Activated T-cell treated with anti-CD3 and anti-CD28 coated beads for 48 hours (primary cell): Measurements from ENCODE around the gene FBH1.
A peak's percentile ranks its signal among the peaks of the same experiment; 100 is the strongest.
"Not testable (repeated sequence)": the region's sequence is repeated elsewhere in the genome, so short reads cannot be mapped to it uniquely, and the experiment has no call there.

ENCODE experiments used
- DNase-seq: peaks from one replicate; pipeline ENCODE4 v3.0.0-alpha.2; 2020; ENCODE audit warnings: low read depth

The FBH1 gene

GRCh38 chr10:5942001-5942400, 52.0 kb downstream of the FBH1 start:
- no peak for DNase-seq

- DNase-seq = no peak
Observed at GRCh38 chr10:5942474-5942873, 52.4 kb downstream of the FBH1 start.

- no peak for DNase-seq
Observed at GRCh38 chr10:5943536-5943935, 53.5 kb downstream of the FBH1 start.

- DNase-seq = no peak
Observed at GRCh38 chr10:5944389-5945189, 54.5 kb downstream of the FBH1 start.

GRCh38 chr10:5945190-5945509, 55.1 kb downstream of the FBH1 start:
- DNase-seq = no peak

GRCh38 chr10:5945561-5946418, 55.7 kb downstream of the FBH1 start:
- no peak for DNase-seq

- DNase-seq = not testable (repeated sequence)
Observed at GRCh38 chr10:5946419-5946775, 56.4 kb downstream of the FBH1 start.

GRCh38 chr10:5946786-5947185, 56.7 kb downstream of the FBH1 start:
- no peak for DNase-seq

GRCh38 chr10:5947471-5948207, 57.6 kb downstream of the FBH1 start:
- no peak for DNase-seq

- DNase-seq = no peak
Observed at GRCh38 chr10:5948208-5948585, 58.2 kb downstream of the FBH1 start.

- DNase-seq = peak; percentile 11
Observed at GRCh38 chr10:5949009-5949759, 59.1 kb downstream of the FBH1 start.

GRCh38 chr10:5951167-5951711, 61.2 kb downstream of the FBH1 start:
- no peak for DNase-seq

- no peak for DNase-seq
Observed at GRCh38 chr10:5951721-5952407, 61.8 kb downstream of the FBH1 start.

- no peak for DNase-seq
Observed at GRCh38 chr10:5952731-5953385, 62.8 kb downstream of the FBH1 start.

GRCh38 chr10:5953676-5954075, 63.6 kb downstream of the FBH1 start:
- no peak for DNase-seq

GRCh38 chr10:5956146-5956936, 66.3 kb downstream of the FBH1 start:
- no peak for DNase-seq

- DNase-seq = no peak
Observed at GRCh38 chr10:5958077-5958476, 68.0 kb downstream of the FBH1 start.

GRCh38 chr10:5958675-5959074, 68.6 kb downstream of the FBH1 start:
- no peak for DNase-seq

GRCh38 chr10:5959142-5959541, 69.1 kb downstream of the FBH1 start:
- no peak for DNase-seq

GRCh38 chr10:5959581-5960069, 69.6 kb downstream of the FBH1 start:
- DNase-seq = no peak
